HCT116 (cell line): ENCODE measurements around the gene DPYD.

Experiments used
- CTCF ChIP-seq, 3 experiments: fragments of 200-600 bp in 1 of 3; sonication (generic) in 1 of 3; IDR thresholded peaks in 2 of 3; conservative IDR thresholded peaks in 1 of 3; 2 replicates each; pipeline ENCODE4 v1.5.1; 2012 to 2017; ENCODE audit warnings: low read depth in 2 of 3, low read length in 2 of 3, antibody characterized with exemption in 1 of 3, borderline replicate concordance in 1 of 3, control low read depth in 1 of 3, mild to moderate bottlenecking in 1 of 3, mixed read lengths in 1 of 3, mixed run types in 1 of 3, moderate library complexity in 1 of 3; ENCODE audit not compliant: insufficient read depth in 1 of 3
- EGR1 ChIP-seq: IDR thresholded peaks from 2 replicates; pipeline ENCODE4 v1.6.1; 2012; ENCODE audit warnings: low read depth
- EZH2 ChIP-seq: fragments of 200-600 bp; sonication (generic); IDR thresholded peaks from 2 replicates; pipeline ENCODE4 v1.6.1; 2017; ENCODE audit warnings: antibody characterized with exemption, mixed run types
- JUND ChIP-seq: IDR thresholded peaks from 2 replicates; pipeline ENCODE4 v1.6.1; 2012
- MAX ChIP-seq: IDR thresholded peaks from 2 replicates; pipeline ENCODE4 v1.6.1; 2012
- POLR2A ChIP-seq: IDR thresholded peaks from 2 replicates; pipeline ENCODE4 v1.7.0; 2011; ENCODE audit warnings: borderline replicate concordance; ENCODE audit not compliant: insufficient read depth, insufficient read length; ENCODE audit errors: extremely low read depth
- SP1 ChIP-seq: IDR thresholded peaks from 2 replicates; pipeline ENCODE4 v1.6.1; 2012; ENCODE audit warnings: low read depth
- TF ChIP-seq, protein P1 (sequence below): IDR thresholded peaks from 2 replicates; pipeline ENCODE4 v1.6.1; 2012; ENCODE audit warnings: low read depth

DNA sequence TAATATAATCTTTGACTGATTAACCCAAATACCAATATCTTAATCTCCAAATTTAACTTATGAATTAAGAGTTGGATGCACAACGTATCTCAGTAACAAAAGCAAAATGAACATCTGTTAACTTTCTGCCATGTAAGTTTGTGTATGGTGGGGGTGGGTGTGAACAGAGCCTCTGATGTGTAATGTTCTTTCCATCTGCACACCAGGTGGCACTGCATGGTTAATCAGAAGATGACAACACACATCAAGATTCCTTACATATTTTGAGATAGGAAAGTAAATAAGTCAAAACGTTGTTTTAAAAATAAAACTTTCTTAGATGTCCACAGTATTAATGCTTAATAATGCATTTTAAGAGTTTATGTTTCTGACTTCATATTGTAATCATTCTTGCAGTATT, 251.9 kb downstream of the DPYD start:
- TF ChIP-seq POLR2A = no peak
- TF ChIP-seq EZH2 = no peak
- no peak for TF ChIP-seq SP1
- TF ChIP-seq, protein P1, sequence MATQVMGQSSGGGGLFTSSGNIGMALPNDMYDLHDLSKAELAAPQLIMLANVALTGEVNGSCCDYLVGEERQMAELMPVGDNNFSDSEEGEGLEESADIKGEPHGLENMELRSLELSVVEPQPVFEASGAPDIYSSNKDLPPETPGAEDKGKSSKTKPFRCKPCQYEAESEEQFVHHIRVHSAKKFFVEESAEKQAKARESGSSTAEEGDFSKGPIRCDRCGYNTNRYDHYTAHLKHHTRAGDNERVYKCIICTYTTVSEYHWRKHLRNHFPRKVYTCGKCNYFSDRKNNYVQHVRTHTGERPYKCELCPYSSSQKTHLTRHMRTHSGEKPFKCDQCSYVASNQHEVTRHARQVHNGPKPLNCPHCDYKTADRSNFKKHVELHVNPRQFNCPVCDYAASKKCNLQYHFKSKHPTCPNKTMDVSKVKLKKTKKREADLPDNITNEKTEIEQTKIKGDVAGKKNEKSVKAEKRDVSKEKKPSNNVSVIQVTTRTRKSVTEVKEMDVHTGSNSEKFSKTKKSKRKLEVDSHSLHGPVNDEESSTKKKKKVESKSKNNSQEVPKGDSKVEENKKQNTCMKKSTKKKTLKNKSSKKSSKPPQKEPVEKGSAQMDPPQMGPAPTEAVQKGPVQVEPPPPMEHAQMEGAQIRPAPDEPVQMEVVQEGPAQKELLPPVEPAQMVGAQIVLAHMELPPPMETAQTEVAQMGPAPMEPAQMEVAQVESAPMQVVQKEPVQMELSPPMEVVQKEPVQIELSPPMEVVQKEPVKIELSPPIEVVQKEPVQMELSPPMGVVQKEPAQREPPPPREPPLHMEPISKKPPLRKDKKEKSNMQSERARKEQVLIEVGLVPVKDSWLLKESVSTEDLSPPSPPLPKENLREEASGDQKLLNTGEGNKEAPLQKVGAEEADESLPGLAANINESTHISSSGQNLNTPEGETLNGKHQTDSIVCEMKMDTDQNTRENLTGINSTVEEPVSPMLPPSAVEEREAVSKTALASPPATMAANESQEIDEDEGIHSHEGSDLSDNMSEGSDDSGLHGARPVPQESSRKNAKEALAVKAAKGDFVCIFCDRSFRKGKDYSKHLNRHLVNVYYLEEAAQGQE = no peak
- no peak for TF ChIP-seq MAX
- peak; percentile 18 to 46 (median 24); a peak in 4 of 6 replicates for TF ChIP-seq CTCF (IDR thresholded peaks at IDR 0.05 in 2 of 3, conservative IDR thresholded peaks at IDR 0.05 in 1 of 3; ENCODE audit: borderline replicate concordance in 1 of 3, insufficient read depth in 1 of 3, low read depth in 2 of 3, low read length in 2 of 3)
- TF ChIP-seq JUND = no peak
- no peak for TF ChIP-seq EGR1
